ES-I3 (cell line): ENCODE data around the gene DNALI1.
"Not testable (repeated sequence)": the region's sequence is repeated elsewhere in the genome, so short reads cannot be mapped to it uniquely, and the experiment has no call there.

ENCODE experiments used
- H3K36me3 ChIP-seq: 2 replicates; pipeline ENCODE4 v1.6.1; 2013; ENCODE audit warnings: mild to moderate bottlenecking, low read length, control low read depth, moderate library complexity; ENCODE audit not compliant: insufficient read depth
- H3K4me1 ChIP-seq: 2 replicates; pipeline ENCODE4 v1.6.1; 2013; ENCODE audit warnings: mild to moderate bottlenecking, control low read depth, low read length; ENCODE audit not compliant: insufficient read depth
- H3K9ac ChIP-seq: 2 replicates; pipeline ENCODE4 v1.6.1; 2013; ENCODE audit warnings: low read depth, mild to moderate bottlenecking, low read length, moderate library complexity
- H3K9me3 ChIP-seq: 2 replicates; pipeline ENCODE4 v1.6.1; 2013; ENCODE audit warnings: mild to moderate bottlenecking, low read length, moderate library complexity; ENCODE audit not compliant: control insufficient read depth, insufficient read depth

The DNALI1 gene

DNA sequence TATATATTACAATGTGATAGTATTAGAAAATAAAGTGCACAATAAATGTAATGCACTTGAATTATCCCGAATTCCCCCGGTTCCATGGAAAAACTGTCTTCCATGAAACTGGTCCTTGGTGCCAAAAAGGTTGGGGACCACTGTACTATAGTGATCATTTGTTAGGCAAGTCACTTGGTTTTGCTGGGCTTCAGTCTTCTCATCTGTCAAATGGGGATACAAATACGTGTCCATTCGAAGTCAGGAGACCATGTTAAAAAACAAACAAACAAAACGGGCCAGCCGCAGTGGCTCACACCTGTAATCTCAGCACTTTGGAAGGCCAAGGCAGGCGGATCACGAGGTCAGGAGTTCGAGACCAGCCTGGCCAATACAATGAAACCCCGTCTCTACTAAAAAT is 17.6 kb upstream of the DNALI1 start:
- not testable (repeated sequence) for H3K4me1 ChIP-seq, H3K9ac ChIP-seq, H3K9me3 ChIP-seq
- H3K36me3 ChIP-seq, result peaks cover 29% of the 10 kb centered on the region

DNA sequence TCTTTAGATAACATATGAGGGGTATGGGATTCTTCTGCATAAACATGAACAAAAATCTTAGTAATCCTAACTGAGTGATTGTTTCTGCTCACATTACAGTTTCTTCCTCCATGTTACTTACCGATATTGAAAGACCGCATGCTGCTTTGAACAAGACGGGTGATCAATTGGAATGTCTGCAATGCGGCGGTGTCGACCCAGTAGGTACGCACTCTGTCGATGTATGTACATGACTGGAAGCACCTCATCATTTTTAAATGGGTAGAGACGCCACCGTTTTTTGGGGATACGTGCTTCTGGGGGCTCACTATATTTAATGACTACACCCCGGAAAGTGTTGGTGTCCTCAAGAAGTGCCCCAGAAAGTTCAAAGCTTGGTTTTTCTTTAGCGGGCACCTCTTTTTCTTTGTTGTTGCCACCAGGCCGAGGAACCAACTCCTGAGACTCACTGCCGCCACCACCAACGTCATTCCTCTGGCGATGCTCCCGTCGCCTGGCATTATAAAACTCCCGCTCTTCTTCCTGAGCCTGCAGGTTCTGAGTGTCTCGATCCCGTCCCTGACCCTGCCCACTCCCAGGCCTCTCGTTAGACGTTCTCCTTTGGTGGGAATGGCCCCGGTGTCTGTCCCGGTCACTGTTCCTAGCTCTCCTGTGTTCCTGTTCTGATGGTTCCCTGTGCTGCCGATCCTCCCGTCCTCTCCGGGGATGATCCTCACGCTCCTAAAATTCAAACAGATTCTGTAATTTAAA is 16.5 kb upstream of the DNALI1 start:
- Histone ChIP-seq H3K36me3 (peaks cover 29% of the 10 kb centered on the region), H3K9ac (no peak overlapping the region), H3K9me3 (no peaks in the 10 kb centered on the region), H3K4me1 (no peaks in the 10 kb centered on the region)

DNA sequence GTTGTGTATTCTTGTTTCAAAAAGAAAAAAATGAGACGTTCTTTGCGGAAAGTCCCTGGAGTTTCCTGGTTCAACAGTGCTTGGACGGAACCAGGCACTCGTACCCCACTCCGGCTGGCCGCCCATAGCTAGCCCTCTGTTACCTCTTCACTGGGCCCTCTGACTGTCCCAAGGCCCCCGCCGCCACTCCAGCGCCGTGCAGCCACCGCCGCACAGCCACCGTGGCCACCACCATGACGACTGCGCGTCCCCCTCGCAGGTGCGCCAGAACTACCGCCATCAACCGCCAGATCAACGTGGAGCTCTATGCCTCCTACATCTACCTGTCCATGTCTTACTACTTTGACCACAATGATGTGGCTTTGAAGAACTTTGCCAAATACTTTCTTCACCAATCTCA is 12.2 kb upstream of the DNALI1 start:
- H3K36me3 ChIP-seq, result peaks cover 18% of the 10 kb centered on the region

DNA sequence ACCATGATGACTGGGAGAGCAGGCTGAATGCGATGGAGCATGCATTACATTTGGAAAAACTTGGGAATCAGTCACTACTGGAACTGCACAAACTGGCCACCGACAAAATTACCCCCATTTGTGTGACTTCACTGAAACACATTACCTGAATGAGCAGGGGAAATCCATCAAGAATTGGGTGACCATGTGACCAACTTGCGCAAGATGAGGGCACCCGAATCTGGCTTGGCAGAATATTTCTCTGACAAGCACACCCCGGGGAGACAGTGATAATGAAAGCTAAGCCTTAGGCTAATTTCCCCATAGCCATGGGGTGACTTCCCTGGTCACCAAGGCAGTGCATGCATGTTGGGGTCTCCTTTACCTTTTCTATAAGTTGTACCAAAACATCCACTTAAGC is 11.7 kb upstream of the DNALI1 start:
- Histone ChIP-seq H3K9ac (no peak overlapping the region), H3K36me3 (peaks cover 13% of the 10 kb centered on the region), H3K4me1 (no peaks in the 10 kb centered on the region), H3K9me3 (no peaks in the 10 kb centered on the region)

More for the DNA sequence above, 12.2 kb upstream of the DNALI1 start:
- no peaks in the 10 kb centered on the region for H3K4me1 ChIP-seq
- H3K9me3 ChIP-seq, result no peaks in the 10 kb centered on the region
- no peak overlapping the region for H3K9ac ChIP-seq

DNA sequence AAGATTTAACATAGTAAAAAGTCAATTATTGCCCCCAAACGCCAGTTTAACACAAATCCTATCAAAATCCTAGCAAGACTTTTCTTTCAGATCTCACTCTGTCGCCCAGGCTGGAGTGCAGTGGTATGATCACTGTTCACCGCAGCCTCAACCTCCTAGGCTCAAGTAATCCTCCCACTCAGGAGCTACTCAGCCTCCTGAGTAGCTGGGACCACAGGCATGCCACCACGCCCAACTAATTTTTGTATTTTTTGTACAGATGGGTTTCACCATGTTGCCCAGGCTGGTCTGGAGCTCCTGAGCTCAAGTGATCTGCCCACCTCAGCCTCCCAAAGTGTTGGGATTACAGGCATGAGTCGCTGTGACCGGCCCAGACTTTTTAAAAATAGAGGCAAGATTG is 7.4 kb upstream of the DNALI1 start:
- H3K4me1 ChIP-seq, result peaks cover 6% of the 10 kb centered on the region
- no peaks in the 10 kb centered on the region for H3K9me3 ChIP-seq
- no peak overlapping the region for H3K9ac ChIP-seq
- H3K36me3 ChIP-seq, result peaks cover 7% of the 10 kb centered on the region; the same call in 1 of the 2 replicates

DNA sequence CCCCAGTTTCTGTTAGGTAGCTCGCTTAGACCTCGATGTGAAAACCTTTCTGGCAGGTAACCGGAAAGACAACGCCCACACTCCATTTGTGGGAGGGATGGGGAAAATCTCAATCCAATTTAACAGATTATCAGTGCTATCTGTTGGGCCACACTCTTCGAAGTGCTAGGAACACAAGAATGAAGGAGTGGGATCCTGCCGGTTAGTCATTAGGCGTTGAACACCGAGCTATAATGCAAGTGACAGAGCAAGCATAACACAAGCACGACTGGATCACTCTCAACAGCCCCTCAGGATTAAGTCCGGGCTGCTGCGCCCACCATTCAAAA is 3.2 kb upstream of the DNALI1 start:
- Histone ChIP-seq H3K4me1 (peaks cover 14% of the 10 kb centered on the region), H3K9ac (peak overlapping the region; percentile 95), H3K9me3 (peaks cover 3% of the 10 kb centered on the region; the same call in 1 of the 2 replicates), H3K36me3 (peaks cover 2% of the 10 kb centered on the region; the same call in 1 of the 2 replicates)

DNA sequence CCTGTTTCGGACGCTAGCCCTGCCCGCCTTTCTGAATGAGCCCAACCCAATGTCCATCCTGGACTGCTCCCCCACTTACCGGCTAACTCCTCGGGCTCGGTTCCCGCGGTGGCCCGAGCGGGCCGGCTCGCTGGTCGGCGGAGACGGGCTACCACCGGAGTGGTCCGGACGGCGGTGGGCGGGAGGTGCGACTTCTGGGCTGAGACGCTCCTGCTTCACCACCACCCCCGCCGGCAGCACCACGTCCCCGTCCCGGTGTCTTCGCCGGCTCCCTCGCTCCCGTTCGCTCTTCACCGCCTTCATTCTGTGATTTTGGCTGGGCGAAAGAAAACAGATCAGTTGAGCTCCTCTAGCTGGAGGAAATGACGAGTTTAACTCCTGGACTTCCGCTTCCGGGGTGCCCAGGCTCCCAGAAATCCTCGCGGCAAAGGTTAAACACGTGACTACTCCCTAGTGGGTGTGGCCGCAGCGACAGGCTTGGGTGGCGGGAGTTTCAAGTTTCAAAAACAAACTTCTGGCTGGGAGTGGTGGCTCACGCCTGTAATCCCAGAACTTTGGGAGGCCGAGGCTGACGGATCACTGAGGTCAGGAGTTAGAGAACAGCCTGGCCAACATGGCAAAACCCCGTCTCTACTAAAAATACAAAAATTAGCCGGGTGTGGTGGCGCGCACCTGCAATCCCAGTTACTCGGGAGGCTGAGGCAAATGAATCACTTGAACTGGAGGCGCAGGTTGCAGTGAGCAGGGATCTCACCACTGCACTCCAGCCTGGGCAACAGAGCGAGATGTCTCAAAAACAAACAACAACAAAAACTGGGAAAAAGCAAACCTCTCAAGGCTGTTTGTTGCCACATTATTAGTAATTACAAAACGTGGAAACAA is 2.6 kb upstream of the DNALI1 start, which contains the start of gene SNIP1:
Gene SNIP1, minus strand, starts transcription at position 367 of the 882 bp plus-strand sequence. Its CDS starts 64 bp downstream, at position 303.
- H3K4me1 ChIP-seq, result peaks cover 14% of the 10 kb centered on the region
- no peaks in the 10 kb centered on the region; the same call in 1 of the 2 replicates for H3K36me3 ChIP-seq
- peaks cover 3% of the 10 kb centered on the region; the same call in 1 of the 2 replicates for H3K9me3 ChIP-seq
- H3K9ac ChIP-seq, result peak within 1 kb of the TSS; percentile 95

DNA sequence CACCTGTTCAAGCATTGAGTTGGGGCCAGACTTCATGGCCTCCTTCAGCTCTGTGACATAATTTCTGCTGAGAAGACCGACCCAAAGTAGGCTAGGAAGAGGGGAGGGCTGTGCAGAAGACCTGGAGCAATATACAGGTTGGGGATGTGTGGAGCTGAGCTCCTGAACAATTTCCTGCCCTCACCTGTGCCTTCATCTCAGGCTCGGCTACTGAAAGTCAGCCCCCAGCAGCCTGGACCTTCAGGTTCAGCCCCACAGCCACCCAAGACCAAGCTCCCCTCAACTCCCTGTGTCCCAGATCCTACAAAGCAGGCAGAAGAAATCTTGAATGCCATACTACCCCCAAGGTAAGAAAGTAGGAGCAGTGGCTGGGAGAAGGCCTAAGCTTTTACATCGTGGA is 662 bp downstream of the DNALI1 start:
- H3K9ac ChIP-seq, result peak overlapping the region; percentile 38; the same call in 1 of the 2 replicates
- peaks cover 3% of the 10 kb centered on the region; the same call in 1 of the 2 replicates for H3K9me3 ChIP-seq
- H3K4me1 ChIP-seq, result peaks cover 14% of the 10 kb centered on the region
- no peaks in the 10 kb centered on the region for H3K36me3 ChIP-seq

DNA sequence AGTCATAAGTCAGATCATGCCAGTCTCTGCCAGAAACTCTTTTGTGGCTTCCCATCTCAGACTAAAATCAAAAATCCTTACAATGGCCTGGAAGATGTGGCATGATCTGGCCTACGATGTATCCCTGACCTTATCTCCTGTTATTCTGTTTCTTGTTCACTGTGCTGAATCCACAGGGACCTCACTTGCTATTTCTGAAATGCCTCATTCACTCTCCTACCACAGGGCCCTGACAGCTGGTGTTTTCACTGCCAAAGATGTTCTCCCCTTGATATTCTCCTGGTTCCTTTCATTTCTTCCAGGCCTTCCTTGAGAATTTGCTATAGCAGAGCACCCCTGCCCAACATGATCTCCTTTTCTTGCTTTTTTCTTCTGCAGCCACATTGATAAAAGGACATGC is 1.7 kb downstream of the DNALI1 start:
- H3K9me3 ChIP-seq, result peaks cover 3% of the 10 kb centered on the region; the same call in 1 of the 2 replicates
- H3K4me1 ChIP-seq, result peaks cover 8% of the 10 kb centered on the region; the same call in 1 of the 2 replicates
- no peaks in the 10 kb centered on the region for H3K36me3 ChIP-seq
- no peak overlapping the region for H3K9ac ChIP-seq

DNA sequence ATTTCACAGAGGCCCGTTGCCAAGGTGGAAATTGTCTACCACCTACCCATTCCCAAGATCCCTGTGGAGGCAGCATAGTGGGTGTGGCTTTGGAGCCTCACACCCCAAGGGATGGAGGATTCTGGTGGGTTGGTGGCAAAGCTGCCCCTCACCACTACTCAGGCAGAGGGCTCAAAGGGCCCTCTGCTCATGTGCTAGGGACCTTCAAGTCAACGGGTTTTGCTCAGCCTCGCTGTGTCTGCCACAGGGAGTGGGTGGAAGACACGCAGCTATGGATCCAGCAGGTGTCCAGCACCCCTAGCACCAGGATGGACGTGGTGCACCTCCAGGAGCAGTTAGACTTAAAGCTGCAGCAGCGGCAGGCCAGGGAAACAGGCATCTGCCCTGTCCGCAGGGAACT is 2.3 kb downstream of the DNALI1 start:
- Histone ChIP-seq H3K4me1 (peaks cover 8% of the 10 kb centered on the region; the same call in 1 of the 2 replicates), H3K9ac (no peak overlapping the region), H3K9me3 (peaks cover 3% of the 10 kb centered on the region; the same call in 1 of the 2 replicates), H3K36me3 (no peaks in the 10 kb centered on the region)

DNA sequence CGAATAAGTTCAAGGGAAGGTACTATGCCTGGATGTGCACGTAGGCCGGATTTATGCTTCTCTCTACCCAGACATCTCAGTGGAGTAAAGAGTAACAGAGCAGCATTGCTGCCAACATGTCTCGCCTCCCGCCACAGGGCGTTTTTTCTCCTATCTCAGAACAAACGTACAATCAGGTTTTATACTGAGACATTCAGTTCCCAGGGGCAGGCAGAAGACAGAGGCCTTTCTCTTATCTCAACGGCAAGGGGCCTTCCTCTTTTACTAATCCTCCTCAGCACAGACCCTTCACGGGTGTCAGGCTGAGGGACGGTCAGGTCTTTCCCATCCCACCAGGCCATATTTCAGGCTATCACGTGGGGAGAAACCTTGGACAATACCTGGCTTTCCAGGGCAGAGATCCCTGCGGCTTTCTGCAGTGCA is 3.2 kb downstream of the DNALI1 start:
- not testable (repeated sequence) for H3K4me1 ChIP-seq, H3K36me3 ChIP-seq, H3K9me3 ChIP-seq, H3K9ac ChIP-seq

DNA sequence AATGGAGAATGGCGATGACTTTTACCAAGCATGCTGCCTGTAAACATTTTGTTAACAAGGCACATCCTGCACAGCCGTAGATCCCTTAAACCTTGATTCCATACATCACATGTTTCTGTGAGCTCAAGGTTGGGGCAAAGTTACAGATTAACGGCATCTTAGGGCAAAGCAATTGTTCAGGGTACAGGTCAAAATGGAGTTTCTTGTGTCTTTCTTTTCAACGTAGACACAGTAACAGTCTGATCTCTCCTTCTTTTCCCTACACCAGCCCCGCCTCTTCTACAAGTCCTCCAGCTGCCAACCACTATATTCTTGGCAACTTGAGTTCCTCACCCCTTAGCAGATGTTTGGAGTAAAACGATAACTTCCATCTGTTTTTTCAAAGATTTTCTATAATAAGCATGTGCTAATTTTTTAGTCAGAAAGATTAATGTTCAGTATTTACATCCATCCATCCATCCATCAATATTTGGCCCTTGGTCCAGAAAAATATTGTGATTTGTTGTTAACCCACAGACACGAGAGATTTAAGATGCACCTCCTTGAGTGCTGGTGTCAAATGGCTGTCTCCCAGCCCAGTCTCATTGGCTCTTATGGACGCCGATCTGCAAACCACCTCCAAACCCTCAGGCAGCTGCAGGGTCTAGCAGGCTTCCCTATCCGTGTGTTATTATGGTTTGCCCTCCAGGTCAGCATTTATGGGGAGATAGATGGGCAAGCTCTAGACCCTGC is 3.8 kb downstream of the DNALI1 start:
- H3K36me3 ChIP-seq, result peaks cover 7% of the 10 kb centered on the region; the same call in 1 of the 2 replicates
- H3K9me3 ChIP-seq, result no peaks in the 10 kb centered on the region
- H3K4me1 ChIP-seq, result peaks cover 8% of the 10 kb centered on the region; the same call in 1 of the 2 replicates
- no peak overlapping the region for H3K9ac ChIP-seq

DNA sequence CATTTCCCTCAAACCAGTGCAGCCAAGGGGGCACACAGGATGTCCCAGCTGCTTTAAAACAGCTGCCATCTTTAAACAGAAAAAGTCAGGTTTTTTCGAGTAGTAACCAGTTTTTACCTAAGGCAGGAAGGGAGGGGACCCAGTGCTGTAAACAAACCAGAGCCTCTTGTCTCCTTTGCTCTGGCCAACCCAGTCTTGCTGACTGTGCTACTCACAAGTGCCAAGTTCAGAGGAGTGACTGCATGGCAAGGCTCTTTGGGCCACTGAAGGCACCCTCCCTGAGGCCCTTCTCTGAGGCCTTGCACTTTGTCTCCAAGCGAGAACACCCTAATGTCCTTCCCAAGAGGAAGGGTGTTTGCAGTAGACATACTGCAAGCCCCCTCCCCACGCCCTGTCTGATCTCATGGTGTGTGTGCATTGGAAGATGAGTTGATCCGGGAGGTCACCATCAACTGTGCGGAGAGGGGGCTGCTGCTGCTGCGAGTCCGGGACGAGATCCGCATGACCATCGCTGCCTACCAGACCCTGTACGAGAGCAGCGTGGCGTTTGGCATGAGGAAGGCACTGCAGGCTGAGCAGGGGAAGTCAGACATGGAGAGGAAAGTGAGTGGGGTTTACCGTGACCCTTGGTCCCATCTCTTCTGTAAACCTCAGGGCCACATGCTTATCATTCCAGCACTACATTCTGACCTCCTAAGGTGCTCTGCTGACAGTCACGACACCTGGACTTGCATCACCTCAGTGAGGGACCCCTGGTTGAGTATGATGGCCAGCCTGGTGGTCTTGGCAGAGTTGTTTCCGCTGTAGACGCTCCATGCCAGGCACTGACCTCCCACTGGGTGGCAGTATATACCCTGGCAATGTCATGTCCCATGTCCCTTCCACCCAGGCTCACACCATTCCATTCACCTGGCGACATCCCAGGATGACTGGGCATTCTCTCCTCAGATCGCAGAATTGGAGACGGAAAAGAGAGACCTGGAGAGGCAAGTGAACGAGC is 4.7 kb downstream of the DNALI1 start:
- H3K9me3 ChIP-seq, result no peaks in the 10 kb centered on the region
- peaks cover 6% of the 10 kb centered on the region; the same call in 1 of the 2 replicates for H3K4me1 ChIP-seq
- peaks cover 15% of the 10 kb centered on the region; the same call in 1 of the 2 replicates for H3K36me3 ChIP-seq
- no peak overlapping the region for H3K9ac ChIP-seq
